GM18505 (cell line): ENCODE data around the gene DNAJC22.
"Not testable (repeated sequence)": the region's sequence is repeated elsewhere in the genome, so short reads cannot be mapped to it uniquely, and the experiment has no call there.

ENCODE experiments used
- ATAC-seq: cut with Tn5 transposase; IDR thresholded peaks from one replicate; pipeline ENCODE4 v1.9.1; 2021; ENCODE audit not compliant: unreplicated experiment
- POLR2A ChIP-seq: IDR thresholded peaks from 4 replicates; pipeline ENCODE4 v1.6.1; 2011; ENCODE audit warnings: borderline replicate concordance; ENCODE audit not compliant: insufficient read depth, insufficient read length; ENCODE audit errors: extremely low read depth

The DNAJC22 gene

DNA sequence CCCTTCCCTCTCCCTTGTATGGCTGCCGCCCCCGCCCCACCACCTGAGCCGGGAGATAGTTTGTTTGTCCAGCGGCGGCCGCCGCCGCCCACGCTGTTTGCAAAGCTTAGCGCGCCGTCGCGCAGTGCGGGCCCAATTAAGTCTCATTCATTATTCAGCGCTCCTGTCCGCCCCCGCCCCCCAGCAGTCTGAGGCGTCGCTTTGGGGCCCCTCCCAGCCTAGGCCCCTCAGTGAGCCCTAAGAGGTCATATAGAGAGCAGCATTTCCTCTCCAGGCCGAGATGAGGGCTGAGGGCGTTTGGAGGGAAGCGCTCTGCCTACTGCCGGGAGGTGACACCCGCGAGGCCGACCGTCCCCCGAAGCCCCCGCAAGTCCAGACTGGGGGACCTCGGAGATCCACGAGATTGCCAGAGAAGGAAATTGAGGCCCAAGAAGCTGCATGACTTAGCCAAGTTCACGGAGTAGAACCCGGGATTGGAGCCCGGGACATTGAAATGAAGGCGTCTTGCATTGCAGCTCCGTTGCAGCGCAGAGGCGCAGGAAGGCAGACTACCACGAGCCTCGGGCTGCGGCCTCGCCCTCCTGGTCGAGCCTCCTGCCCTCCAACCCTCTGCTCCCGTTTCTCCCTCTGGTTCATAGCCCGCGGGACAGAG is at the start of gene DNAJC22:
Gene DNAJC22 (plus strand): TSS at position 230 of the 652 bp plus-strand sequence. CDS start 1,985 bp downstream, outside the sequence.
- no peak for ATAC-seq
- no peak for TF ChIP-seq POLR2A

DNA sequence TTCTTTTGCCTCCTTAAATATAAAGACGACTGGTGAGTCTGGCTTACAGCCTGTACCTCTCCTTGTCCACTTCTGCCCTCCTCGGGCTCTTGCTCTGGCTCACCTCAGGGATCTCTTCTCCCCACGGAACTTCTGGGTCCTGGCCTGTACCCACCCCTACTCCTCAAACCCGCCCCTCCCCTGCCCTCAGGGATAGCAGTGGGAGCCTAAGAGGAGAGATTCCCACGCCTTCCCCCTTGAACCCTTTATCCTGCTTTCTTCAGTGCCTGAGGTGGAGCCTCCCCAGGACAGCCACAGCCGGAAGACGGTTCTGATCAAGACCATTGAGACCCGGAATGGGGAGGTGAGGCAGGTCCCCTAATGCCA is 49.0 kb upstream of the DNAJC22 start:
- no peak for ATAC-seq

DNA sequence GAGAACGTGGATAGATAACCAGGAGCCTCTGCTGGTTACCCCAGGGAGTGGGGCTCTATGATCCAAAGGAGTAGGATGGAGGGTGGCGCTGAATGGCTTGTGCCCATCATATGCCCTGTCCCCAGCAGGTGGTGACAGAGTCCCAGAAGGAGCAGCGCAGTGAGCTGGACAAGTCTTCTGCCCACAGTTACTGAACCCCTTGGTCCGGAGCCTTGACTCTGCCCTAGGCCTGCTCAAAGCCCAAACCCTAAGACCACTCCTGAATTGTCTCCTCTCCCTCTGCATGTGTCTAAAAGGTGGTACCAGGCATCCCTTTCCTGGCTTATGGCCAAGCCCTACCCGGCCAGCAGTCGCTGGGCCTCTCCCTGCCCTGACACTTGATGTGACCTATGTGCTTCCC is 48.5 kb upstream of the DNAJC22 start:
- TF ChIP-seq POLR2A, result no peak
- ATAC-seq, result no peak

More for the DNA sequence above, 49.0 kb upstream of the DNAJC22 start:
- no peak for TF ChIP-seq POLR2A

DNA sequence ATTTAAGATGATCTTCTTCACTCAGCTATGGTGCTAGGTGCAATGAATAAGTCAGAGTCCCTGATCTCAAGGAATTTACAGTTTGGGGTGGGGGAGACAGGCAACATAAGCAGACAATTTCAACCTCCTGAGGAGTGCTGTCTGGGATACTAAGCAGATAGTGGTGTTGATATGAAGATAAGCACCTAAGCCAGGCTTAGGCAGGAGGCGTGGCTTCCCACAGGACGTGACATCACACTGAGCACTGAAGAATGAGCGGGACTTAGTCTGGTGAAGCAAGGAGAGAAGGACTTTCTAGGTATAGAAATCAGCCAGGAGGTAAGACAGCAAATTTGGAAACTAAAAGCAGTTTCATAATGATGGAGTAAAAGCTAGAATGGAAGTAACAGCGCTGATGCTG is 44.9 kb upstream of the DNAJC22 start:
- no peak for ATAC-seq

DNA sequence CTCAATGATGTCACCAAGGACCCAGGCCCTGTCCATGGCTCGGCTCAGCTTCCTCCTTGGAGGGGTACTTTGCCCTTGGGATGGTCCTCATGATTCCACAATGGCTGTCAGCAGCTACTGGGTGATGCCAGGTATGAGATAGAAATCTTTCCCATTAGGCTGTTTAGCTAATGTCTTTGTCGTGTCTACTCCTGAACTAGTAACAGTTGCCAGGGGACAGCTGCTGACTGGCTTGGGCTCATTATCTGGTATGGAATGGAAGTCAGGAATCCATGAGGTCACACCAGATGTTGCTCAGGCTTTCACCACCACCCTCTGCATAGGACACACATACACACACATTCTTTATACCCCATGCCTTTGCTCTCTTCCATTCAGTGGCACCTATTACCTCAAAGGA is 42.5 kb upstream of the DNAJC22 start:
- no peak for TF ChIP-seq POLR2A
- ATAC-seq, result no peak

More for the DNA sequence above, 44.9 kb upstream of the DNAJC22 start:
- no peak for TF ChIP-seq POLR2A

DNA sequence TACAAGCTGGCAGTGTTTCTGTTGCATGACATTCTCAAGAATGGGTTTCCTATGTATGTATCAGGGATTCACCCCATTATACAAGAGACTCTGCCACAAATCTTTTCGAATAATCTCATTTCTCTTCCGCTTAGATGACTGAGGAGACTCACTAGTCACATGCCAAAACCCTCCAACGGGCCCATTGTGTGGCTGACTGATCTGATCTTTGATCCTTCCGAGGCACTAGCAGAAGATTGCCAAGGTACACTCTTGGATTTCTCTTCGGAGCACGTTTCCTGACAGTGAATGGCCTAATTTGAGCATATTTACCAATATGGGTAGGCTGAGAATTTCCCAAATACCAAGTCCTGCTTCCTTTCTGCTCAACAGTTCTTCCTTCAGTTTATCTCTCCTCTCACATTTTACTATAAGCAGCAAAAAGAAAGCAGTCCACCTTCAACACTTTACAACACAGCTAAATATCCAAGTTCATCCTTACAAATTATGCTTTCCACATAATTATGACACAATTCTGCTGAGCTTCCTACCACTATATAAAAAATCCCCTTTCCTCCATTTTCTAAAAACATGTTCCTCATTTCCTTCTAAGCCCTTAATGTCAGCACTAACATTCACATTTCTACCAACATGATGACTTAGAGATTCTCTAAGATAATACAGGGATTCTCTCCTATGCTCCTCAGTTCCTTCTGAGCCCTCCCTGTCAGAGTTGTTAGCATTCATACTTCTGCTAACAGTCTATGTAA is 40.8 kb upstream of the DNAJC22 start:
- no peak for ATAC-seq
- no peak for TF ChIP-seq POLR2A

DNA sequence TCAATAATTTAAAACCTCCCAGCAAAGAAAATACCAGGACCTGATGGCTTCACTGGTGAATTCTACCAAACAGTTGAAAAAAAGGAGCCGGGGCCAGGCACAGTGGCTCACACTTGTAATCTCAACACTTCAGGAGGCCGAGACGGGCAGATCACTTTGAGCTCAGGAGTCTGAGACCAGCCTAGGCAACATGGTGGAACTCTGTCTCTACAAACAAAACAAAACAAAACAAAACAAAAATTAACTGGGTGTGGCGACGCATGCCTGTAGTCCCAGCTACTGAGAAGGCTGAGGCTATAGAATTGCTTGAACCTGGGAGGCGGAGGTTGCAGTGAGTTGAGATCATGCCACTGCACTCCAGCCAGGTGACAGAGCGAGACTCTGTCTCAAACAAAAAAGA is 37.3 kb upstream of the DNAJC22 start:
- no peak for ATAC-seq
- TF ChIP-seq POLR2A, result no peak

DNA sequence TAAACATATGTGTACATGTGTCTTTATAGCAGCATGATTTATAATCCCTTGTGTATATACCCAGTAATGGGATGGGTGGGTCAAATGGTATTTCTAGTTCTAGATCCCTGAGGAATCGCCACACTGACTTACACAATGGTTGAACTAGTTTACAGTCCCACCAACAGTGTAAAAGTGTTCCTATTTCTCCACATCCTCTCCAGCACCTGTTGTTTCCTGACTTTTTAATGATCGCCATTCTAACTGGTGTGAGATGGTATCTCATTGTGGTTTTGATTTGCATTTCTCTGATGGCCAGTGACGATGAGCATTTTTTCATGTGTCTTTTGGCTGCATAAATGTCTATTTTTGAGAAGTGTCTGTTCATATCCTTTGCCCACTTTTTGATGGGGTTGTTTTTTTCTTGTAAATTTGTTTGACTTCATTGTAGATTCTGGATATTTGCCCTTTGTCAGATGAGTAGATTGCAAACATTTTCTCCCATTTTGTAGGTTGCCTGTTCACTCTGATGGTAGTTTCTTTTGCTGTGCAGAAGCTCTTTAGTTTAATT is 36.2 kb upstream of the DNAJC22 start:
- not testable (repeated sequence) for ATAC-seq

DNA sequence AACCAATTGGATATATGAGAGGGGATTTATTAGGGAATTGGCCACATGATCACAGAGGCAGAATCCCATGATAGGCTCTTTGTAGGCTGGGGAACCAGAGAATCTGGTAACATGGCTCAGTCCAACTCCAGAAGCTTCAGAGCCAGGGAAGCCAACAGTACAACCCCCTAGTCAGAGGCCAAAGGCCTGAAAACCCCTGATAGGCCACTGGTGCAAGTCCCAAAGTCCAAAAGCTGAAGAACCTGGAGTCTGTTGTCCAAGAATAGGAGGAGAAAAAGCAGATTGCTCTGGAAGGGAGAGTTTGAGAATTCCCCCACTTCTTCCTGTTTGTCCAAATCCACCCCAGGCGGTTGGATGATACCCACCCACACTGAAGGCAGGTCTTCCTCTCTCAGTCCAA is 31.9 kb upstream of the DNAJC22 start:
- no peak for ATAC-seq
- no peak for TF ChIP-seq POLR2A

DNA sequence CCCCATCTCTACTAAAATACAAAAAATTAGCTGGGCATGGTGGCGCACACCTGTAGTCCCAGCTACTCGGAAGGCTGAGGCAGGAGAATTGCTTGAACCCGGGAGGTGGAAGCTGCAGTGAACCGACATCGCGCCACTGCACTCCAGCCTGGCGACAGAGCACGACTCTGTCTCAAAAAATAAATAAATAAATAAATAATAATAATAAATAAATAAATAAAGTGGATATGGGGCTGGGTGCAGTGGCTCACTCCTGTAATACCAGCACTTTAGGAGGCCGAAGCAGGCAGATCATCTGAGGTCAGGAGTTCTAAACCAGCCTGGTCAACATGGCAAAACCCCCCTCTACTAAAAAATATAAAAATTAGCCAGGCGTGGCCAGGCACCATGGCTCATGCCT is 29.6 kb upstream of the DNAJC22 start:
- ATAC-seq, result not testable (repeated sequence)

DNA sequence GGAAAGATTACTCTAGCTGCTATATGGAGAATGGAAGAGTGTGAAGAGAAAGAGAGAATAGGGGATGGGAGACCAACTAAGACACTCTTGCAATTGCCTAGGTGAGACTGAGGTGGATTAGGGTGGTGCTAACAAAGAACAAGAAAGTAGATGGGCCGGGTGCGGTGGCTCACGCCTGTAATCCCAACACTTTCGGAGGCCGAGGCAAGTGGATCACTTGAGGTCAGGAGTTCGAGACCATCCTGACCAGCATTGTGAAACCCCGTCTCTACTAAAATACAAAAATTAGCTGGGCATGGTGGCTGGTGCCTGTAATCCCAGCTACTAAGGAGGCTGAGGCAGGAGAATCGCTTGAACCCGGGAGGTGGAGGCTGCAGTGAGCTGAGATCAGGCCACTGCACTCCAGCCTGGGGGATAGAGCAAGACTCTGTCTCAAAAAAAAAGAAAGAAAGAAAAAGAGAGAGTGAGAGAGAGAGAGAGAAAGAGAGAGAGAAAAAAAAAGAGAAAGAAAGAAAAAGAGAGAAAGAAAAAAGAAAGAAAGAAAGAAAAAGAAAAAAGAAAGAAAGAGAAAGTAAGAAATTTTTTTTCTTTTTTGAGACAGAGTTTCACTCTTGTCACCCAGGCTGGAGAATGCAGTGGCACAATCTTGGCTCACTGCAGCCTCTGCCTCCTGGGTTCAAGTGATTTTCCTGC is 26.1 kb upstream of the DNAJC22 start:
- not testable (repeated sequence) for ATAC-seq

DNA sequence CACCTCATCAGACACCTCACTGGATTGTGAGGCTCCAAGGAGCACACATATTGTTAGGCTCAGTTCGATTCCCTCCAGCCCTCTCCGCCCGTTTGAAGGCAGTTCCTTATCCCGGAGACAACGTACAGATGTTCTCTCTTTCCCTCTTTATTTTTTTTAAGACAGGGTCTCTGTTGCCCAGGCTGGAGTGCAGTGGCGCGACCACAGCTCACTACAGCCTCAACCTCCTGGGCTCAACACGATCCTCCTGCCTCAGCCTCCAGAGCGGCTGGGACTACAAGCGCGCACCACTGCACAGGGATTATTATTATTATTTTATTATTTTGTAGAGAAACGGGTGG is 24.4 kb upstream of the DNAJC22 start:
- no peak for ATAC-seq
- no peak for TF ChIP-seq POLR2A

DNA sequence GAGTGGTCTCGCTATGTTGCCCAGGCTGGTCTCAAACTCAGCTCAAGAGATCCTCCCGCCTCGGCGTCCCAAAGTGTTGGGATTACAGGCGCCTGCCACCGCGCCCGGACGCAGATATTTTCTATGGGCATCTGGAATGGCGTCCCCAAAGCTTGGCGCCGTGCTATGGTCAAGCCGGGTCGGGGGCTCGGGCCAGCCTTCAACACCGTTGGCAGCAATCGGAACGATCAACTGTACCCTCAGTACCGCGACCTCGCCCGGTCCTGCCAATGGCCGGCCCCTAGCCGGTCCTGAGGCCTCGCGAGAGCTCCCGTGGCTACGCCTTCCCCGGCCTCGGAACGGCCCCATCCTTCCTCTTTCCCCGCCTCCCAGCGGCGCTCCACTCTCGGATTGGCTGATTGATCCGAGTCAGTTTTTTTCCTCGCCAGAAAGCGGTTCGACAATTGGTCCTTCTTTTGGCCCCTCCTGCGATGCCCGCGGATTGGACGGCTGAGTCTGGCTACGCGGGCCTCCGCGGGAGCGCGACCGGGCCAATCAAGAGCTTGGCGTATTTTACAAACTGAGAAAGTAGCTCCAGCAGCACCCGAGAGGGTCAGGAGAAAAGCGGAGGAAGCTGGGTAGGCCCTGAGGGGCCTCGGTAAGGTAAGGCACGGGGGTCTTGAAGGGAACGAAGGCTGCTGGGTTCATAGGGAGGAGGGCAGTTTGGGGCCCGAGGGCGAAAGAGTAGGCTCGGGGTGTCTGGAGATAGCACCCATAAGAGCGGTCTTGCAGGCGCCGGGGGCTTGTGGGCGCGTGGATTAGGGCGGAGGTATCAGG is 23.8 kb upstream of the DNAJC22 start, which contains the start of gene TROAP:
Gene TROAP (plus strand): TSS at position 548 of the 816 bp plus-strand sequence. CDS start 354 bp downstream, outside the sequence.
- ATAC-seq, result peak; percentile 97
- peak; percentile 89 for TF ChIP-seq POLR2A
